ENCODE data around the gene TEAD1.

The TEAD1 gene

DNA sequence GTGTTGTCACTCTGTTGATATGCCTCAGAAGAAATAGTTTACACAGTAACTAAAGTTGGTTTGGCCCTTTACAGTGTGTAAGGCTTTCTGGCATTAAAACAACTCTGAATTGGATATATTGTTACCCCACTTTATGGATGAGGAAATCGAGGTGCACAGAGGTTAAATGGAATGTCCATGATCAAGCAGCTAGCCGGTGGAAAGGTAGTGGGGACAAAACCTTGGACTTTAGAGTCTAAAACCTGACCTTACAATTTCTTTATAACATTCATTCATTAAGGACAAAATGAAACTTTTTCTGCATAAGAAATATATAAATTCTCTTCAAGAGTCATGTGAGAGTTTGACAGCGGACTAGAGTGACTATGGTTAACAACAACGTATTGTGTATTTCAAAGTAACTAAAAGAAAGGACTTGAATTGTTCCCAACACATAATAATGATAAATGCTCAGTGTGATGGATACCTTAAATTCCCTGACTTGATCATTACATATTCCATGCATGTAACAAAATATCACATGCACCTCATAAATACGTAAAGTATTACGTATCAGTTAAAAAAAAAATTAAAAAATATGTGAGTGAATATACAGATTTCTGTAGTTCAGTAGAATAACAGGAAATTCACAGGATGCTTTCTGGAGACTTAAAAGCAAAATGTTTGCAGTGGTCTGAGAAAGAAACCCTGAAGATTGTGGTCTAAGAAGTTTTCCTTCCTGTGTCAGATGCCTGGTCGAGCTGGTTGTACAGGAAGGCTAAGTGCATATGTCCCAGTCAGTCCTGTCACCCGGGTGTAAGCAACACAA is 51.0 kb downstream of the TEAD1 start:
- no peaks in the 10 kb centered on the region for H3K36me3 ChIP-seq (ENCODE audit: insufficient read depth, low read length)
- H3K9me3 ChIP-seq (ENCODE audit: insufficient read depth, low read depth, low read length), result no peaks in the 10 kb centered on the region
- peaks cover 61% of the 10 kb centered on the region for H3K4me1 ChIP-seq (ENCODE audit: insufficient read depth, low read length)
- peak overlapping the region; percentile 4; the same call in 1 of the 2 replicates for H3K9ac ChIP-seq (ENCODE audit: low read depth, low read length)
- no peaks in the 10 kb centered on the region for H3K27me3 ChIP-seq (ENCODE audit: insufficient read depth, low read length)
- H3K4me3 ChIP-seq (ENCODE audit: low read length), result no peak overlapping the region
- peak overlapping the region; percentile 87; the same call in 1 of the 2 replicates for H3K27ac ChIP-seq (ENCODE audit: low read depth, low read length)
- 93% methylated on average over 6 of the region's 8 CpGs for WGBS

DNA sequence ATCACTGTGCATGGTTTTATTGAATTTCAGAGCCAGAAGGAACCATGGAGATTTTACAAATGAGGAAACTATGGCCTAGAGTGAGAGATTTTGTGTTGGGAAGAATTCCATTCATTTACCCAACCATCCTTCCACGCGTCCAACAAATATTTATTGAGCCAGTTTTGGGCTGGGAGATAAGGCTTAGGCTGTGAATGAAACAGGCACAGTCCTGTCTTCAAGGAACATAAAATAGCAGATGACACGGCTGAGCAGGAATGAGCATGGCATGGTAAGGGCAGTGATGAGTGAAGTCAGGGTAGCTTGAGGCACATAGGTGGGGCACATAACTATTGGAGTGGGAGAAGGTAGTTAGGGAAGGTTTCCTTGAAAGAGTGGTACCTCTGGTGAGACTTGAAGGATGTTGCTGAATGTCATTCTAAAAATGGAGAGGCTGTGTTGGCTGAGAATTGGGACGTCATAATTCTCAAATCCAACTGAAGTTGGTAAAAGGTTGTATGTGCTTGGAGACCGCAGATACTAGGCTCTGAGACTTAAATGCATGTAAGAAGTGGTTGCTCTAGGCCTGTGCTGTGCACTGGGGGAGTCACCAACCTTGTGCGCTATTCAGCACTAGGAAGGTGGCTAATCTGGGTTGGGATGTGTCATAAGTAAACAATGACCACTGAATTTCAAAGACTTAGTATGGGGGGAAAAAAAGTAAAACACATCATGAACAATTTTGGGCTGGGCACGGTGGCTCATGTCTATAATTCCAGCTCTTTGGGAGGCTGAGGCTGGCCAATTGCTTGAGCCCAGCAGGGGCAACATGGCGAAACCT is 51.9 kb downstream of the TEAD1 start:
- no peak overlapping the region for H3K9ac ChIP-seq (ENCODE audit: low read depth, low read length)
- peaks cover 55% of the 10 kb centered on the region for H3K4me1 ChIP-seq (ENCODE audit: insufficient read depth, low read length)
- WGBS, result 91% methylated on average over 8 of the region's 8 CpGs
- no peaks in the 10 kb centered on the region for H3K36me3 ChIP-seq (ENCODE audit: insufficient read depth, low read length)
- H3K27me3 ChIP-seq (ENCODE audit: insufficient read depth, low read length), result no peaks in the 10 kb centered on the region
- H3K27ac ChIP-seq (ENCODE audit: low read depth, low read length), result no peak overlapping the region
- H3K4me3 ChIP-seq (ENCODE audit: low read length), result no peak overlapping the region
- no peaks in the 10 kb centered on the region for H3K9me3 ChIP-seq (ENCODE audit: insufficient read depth, low read depth, low read length)

DNA sequence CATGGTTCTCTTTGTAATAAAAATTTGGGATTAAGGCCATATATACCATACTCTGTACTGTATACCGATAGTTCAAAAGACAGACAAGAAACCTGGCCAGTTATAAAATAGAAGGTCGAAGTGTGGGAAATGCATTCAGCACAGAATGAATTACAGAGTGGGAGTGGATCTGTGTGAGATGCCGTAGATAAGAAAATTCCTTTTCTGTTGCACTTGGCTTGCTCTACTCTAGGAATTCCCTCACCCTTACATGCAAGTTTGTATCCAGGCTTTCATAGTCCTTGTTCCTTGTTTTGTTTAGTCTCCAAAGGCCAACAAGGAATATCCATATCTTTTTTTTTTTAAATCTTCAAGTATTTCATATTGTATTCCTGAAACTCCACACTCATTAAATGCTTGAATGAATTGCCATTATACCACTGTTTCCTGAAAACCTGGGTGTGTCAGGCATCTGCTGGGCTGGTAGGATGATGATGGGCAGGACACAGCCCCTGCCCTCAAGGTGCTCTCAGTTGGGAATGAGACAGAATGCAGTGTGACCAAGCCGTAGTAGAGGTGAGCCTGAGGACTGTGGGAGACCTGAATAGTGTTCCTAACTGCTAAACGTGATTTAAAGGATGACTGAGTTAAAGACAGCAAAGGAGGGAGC is 53.5 kb downstream of the TEAD1 start:
- no peaks in the 10 kb centered on the region for H3K9me3 ChIP-seq (ENCODE audit: insufficient read depth, low read depth, low read length)
- no peak overlapping the region for H3K27ac ChIP-seq (ENCODE audit: low read depth, low read length)
- H3K4me1 ChIP-seq (ENCODE audit: insufficient read depth, low read length), result peaks cover 39% of the 10 kb centered on the region
- no peaks in the 10 kb centered on the region for H3K36me3 ChIP-seq (ENCODE audit: insufficient read depth, low read length)
- no peaks in the 10 kb centered on the region for H3K27me3 ChIP-seq (ENCODE audit: insufficient read depth, low read length)
- no peak overlapping the region for H3K4me3 ChIP-seq (ENCODE audit: low read length)
- H3K9ac ChIP-seq (ENCODE audit: low read depth, low read length), result no peak overlapping the region
- 84% methylated on average over 5 of the region's 5 CpGs for WGBS

GRCh38 chr11:12728417-12728816 is 54.2 kb downstream of the TEAD1 start:
- WGBS, result 88% methylated on average over 4 of the region's 4 CpGs
- H3K36me3 ChIP-seq (ENCODE audit: insufficient read depth, low read length), result no peaks in the 10 kb centered on the region
- peaks cover 32% of the 10 kb centered on the region for H3K4me1 ChIP-seq (ENCODE audit: insufficient read depth, low read length)
- H3K9me3 ChIP-seq (ENCODE audit: insufficient read depth, low read depth, low read length), result no peaks in the 10 kb centered on the region
- H3K9ac ChIP-seq (ENCODE audit: low read depth, low read length), result no peak overlapping the region
- no peak overlapping the region for H3K27ac ChIP-seq (ENCODE audit: low read depth, low read length)
- no peaks in the 10 kb centered on the region for H3K27me3 ChIP-seq (ENCODE audit: insufficient read depth, low read length)
- no peak overlapping the region for H3K4me3 ChIP-seq (ENCODE audit: low read length)

DNA sequence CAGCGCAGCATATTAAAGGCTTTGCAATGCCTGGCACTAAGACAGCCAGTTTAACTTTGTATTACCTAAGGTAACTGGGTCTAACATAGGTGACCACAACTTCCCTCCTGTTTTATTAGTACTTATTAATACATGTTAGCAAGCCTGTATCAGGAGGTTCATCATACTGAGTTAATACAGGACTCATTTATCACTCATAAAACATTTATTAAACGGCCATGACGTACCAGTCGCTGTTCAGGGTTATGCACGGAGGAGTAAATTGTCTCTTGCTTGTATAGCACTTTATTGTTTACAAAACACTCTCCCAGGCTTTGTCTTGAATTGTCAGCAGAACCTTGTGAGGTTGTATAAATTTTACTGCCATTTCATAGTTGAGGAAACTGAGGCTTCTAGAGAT is 55.7 kb downstream of the TEAD1 start:
- Histone ChIP-seq H3K4me1 (ENCODE audit: insufficient read depth, low read length) (peaks cover 24% of the 10 kb centered on the region), H3K4me3 (ENCODE audit: low read length) (no peak overlapping the region), H3K9me3 (ENCODE audit: insufficient read depth, low read depth, low read length) (no peaks in the 10 kb centered on the region), H3K27me3 (ENCODE audit: insufficient read depth, low read length) (no peaks in the 10 kb centered on the region), H3K36me3 (ENCODE audit: insufficient read depth, low read length) (no peaks in the 10 kb centered on the region), H3K27ac (ENCODE audit: low read depth, low read length) (no peak overlapping the region), H3K9ac (ENCODE audit: low read depth, low read length) (no peak overlapping the region)
- 97% methylated on average over 5 of the region's 5 CpGs for WGBS

DNA sequence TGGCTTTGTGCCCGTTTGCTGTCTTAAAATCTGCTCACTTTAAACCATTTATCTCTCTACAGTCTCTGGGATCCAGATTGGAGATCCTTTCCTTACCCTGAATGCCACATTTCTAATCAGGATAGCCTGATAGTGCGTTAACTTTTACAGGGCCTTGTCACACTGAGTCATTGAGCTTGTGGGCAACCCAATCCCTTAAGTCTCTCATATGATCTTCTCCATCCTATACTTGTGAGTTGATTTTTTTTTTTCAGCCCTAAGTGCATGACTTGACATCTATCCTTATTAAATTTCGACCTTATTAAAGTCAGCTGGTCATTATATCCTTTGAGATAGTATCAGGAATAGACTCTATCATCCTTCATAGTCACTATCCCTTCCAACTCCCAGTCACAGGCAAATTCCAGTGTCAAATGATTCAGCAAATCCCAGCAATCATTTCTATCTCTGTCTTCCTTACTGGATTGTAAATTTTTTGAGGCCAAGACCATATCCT is 57.7 kb downstream of the TEAD1 start:
- Histone ChIP-seq H3K9me3 (ENCODE audit: insufficient read depth, low read depth, low read length) (no peaks in the 10 kb centered on the region), H3K36me3 (ENCODE audit: insufficient read depth, low read length) (no peaks in the 10 kb centered on the region), H3K9ac (ENCODE audit: low read depth, low read length) (no peak overlapping the region), H3K27ac (ENCODE audit: low read depth, low read length) (no peak overlapping the region), H3K4me3 (ENCODE audit: low read length) (no peak overlapping the region), H3K27me3 (ENCODE audit: insufficient read depth, low read length) (no peaks in the 10 kb centered on the region), H3K4me1 (ENCODE audit: insufficient read depth, low read length) (peaks cover 19% of the 10 kb centered on the region)
- WGBS, result 90% methylated on average over 3 of the region's 3 CpGs

DNA sequence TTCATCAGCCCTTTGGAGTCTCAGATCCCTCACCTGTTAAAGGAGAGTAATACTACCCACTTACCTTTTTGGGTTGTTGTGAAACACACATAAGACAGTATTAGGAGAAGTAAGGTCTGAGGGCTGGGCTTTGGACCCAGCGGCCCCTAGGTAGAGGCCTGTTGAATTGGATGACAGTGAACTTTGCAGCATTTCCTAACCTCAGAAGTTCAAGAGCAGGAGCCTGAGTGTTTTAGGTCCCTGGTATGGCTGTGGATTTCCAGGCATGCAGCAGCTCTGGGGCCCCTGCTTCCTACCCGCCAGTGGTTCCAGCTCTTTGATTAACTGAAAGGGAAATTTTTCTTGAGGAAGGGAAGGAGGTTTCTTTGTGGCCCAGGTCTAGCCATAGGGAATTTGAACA is 58.9 kb downstream of the TEAD1 start:
- no peaks in the 10 kb centered on the region for H3K27me3 ChIP-seq (ENCODE audit: insufficient read depth, low read length)
- 91% methylated on average over 2 of the region's 2 CpGs for WGBS
- no peaks in the 10 kb centered on the region for H3K36me3 ChIP-seq (ENCODE audit: insufficient read depth, low read length)
- peaks cover 22% of the 10 kb centered on the region for H3K4me1 ChIP-seq (ENCODE audit: insufficient read depth, low read length)
- no peak overlapping the region for H3K4me3 ChIP-seq (ENCODE audit: low read length)
- no peak overlapping the region for H3K27ac ChIP-seq (ENCODE audit: low read depth, low read length)
- no peaks in the 10 kb centered on the region for H3K9me3 ChIP-seq (ENCODE audit: insufficient read depth, low read depth, low read length)
- no peak overlapping the region for H3K9ac ChIP-seq (ENCODE audit: low read depth, low read length)

- Histone ChIP-seq H3K9me3 (ENCODE audit: insufficient read depth, low read depth, low read length) (no peaks in the 10 kb centered on the region), H3K9ac (ENCODE audit: low read depth, low read length) (no peak overlapping the region), H3K27me3 (ENCODE audit: insufficient read depth, low read length) (no peaks in the 10 kb centered on the region), H3K36me3 (ENCODE audit: insufficient read depth, low read length) (no peaks in the 10 kb centered on the region), H3K27ac (ENCODE audit: low read depth, low read length) (no peak overlapping the region), H3K4me1 (ENCODE audit: insufficient read depth, low read length) (peaks cover 18% of the 10 kb centered on the region), H3K4me3 (ENCODE audit: low read length) (no peak overlapping the region)
- 92% methylated on average over 2 of the region's 4 CpGs for WGBS
Measured at GRCh38 chr11:12734625-12735024, 60.4 kb downstream of the TEAD1 start.

DNA sequence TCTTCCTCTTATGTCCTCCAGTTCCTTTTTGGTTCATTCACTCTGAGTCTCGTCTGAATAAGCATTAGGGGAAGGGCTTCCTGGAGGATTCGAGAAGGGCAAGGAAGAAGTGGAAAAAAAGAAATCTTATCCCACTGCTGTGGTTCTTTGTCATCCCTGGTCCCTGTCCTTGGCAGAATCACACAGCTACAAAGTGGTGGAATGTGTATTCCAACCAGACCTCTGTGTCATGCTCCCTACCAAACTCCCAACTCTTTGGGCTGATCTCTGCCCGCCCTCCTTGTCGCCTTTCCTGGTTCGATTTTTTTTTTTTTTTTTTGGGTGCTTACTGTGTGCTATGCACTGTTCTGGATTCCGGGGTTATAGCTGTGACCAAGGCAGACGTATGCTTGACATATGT is 61.0 kb downstream of the TEAD1 start:
- Histone ChIP-seq H3K27ac (ENCODE audit: low read depth, low read length) (no peak overlapping the region), H3K36me3 (ENCODE audit: insufficient read depth, low read length) (no peaks in the 10 kb centered on the region), H3K4me1 (ENCODE audit: insufficient read depth, low read length) (peaks cover 18% of the 10 kb centered on the region), H3K27me3 (ENCODE audit: insufficient read depth, low read length) (no peaks in the 10 kb centered on the region), H3K9ac (ENCODE audit: low read depth, low read length) (no peak overlapping the region), H3K4me3 (ENCODE audit: low read length) (no peak overlapping the region), H3K9me3 (ENCODE audit: insufficient read depth, low read depth, low read length) (no peaks in the 10 kb centered on the region)
- WGBS, result 85% methylated on average over 7 of the region's 7 CpGs

DNA sequence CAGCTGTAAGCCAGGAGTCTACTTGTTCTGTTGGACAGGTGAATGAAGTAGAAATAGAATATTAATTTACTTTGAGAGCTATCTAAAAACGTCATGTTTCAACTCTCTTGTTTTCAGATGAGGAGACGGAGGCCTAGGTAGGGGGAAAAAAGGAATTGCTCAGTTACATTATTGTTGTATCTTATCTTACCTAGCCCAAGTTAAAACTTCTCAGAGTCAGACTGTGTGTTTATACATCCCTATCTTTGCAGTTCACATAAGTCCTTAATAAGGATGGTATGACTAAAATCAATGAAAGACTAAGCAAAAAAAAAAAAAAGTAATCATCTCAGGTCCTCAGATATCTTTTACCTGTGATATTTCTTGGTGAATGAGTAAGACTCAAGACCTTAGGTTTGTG is 62.8 kb downstream of the TEAD1 start:
- no peak overlapping the region for H3K4me3 ChIP-seq (ENCODE audit: low read length)
- no peaks in the 10 kb centered on the region for H3K9me3 ChIP-seq (ENCODE audit: insufficient read depth, low read depth, low read length)
- no peaks in the 10 kb centered on the region for H3K36me3 ChIP-seq (ENCODE audit: insufficient read depth, low read length)
- WGBS, result 100% methylated on average over 1 of the region's 2 CpGs
- H3K27me3 ChIP-seq (ENCODE audit: insufficient read depth, low read length), result no peaks in the 10 kb centered on the region
- H3K9ac ChIP-seq (ENCODE audit: low read depth, low read length), result no peak overlapping the region
- H3K4me1 ChIP-seq (ENCODE audit: insufficient read depth, low read length), result peaks cover 18% of the 10 kb centered on the region
- no peak overlapping the region for H3K27ac ChIP-seq (ENCODE audit: low read depth, low read length)

GRCh38 chr11:12741671-12742216 is 67.5 kb downstream of the TEAD1 start:
- Histone ChIP-seq H3K9ac (ENCODE audit: low read depth, low read length) (no peak overlapping the region), H3K27me3 (ENCODE audit: insufficient read depth, low read length) (no peaks in the 10 kb centered on the region), H3K36me3 (ENCODE audit: insufficient read depth, low read length) (no peaks in the 10 kb centered on the region), H3K4me1 (ENCODE audit: insufficient read depth, low read length) (peaks cover 26% of the 10 kb centered on the region), H3K4me3 (ENCODE audit: low read length) (no peak overlapping the region), H3K9me3 (ENCODE audit: insufficient read depth, low read depth, low read length) (no peaks in the 10 kb centered on the region), H3K27ac (ENCODE audit: low read depth, low read length) (no peak overlapping the region)
- WGBS, result 96% methylated on average over 1 of the region's 1 CpG

All from HUES64 (cell line).